ENCODE measurements around the gene AADAC. TPM values are rescaled to one million over a fixed set of nuclear protein-coding genes. Genes with fewer than 3 reads are reported as not detected.

The AADAC gene
- polyA plus RNA-seq, 1 of the 3 experiments (the other 2 are of a cell fraction) = 1.2 TPM

DNA sequence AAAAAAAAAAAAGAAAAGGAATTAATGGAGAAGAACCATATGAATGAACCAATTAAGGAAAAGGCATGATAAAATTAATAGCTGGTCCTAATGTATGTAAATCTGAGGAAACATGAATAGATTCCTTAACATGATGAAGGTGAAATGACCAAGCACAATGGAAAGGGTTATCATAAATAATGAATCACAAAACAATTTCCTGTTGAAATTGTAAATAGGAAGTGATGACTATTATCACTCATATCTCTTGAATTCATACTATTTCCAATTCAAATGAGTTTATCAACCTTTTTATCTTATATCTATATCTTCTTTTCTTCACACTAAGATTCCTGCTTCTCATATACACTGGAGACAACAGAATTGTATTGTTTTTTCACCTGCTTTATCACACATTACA, 48.2 kb upstream of the AADAC start:
- Histone ChIP-seq H2AFZ (ENCODE audit: low read depth) (no peak overlapping the region), H3F3A (replicated peaks; ENCODE audit: insufficient read depth) (peaks cover 11% of the 10 kb centered on the region), H3K9ac (no peak overlapping the region), H3K9me3 (no peaks in the 10 kb centered on the region), H3K36me3 (replicated peaks in 1 of 2; ENCODE audit: control insufficient read depth in 1 of 2, insufficient read depth in 2 of 2, low read length in 1 of 2) (peaks cover 2 to 7% of the 10 kb centered on the region in 2 experiments), H3K4me3 (ENCODE audit: low read depth in 2 of 2, low read length in 1 of 2) (no peak overlapping the region), H3K27ac (ENCODE audit: low read depth in 2 of 2, low read length in 1 of 2) (peak overlapping the region in 1 of 2 experiments; percentile 84; a peak in 2 of 4 replicates), H3K79me2 (ENCODE audit: insufficient read depth) (peaks cover 32% of the 10 kb centered on the region), H3K27me3 (ENCODE audit: insufficient read depth) (no peaks in the 10 kb centered on the region), H4K20me1 (ENCODE audit: insufficient read depth) (no peaks in the 10 kb centered on the region), H3K4me2 (no peak overlapping the region; the same call in 1 of the 2 replicates), H3K9me2 (no peaks in the 10 kb centered on the region), H3K4me1 (ENCODE audit: control insufficient read depth in 1 of 2, insufficient read depth in 2 of 2, low read depth in 1 of 2, low read length in 1 of 2) (peaks cover 0 to 20% of the 10 kb centered on the region in 2 experiments; a peak in 2 of 4 replicates)
- CTCF ChIA-PET = no interaction called here
- DNase-seq = no peak
- POLR2A ChIA-PET = no interaction called here
- TF ChIP-seq POLR2AphosphoS5 (IDR thresholded peaks at IDR 0.05; ENCODE audit: low read depth, low read length) = no peak
- TF ChIP-seq IRF3 (IDR thresholded peaks at IDR 0.05; ENCODE audit: low read depth, low read length) = no peak
- TF ChIP-seq EZH2phosphoT487 (IDR thresholded peaks at IDR 0.05; ENCODE audit: borderline replicate concordance, low read depth) = no peak
- TF ChIP-seq NRF1 (IDR thresholded peaks at IDR 0.05; ENCODE audit: low read depth, low read length) = no peak

GRCh38 chr3:151766454-151766853, 47.5 kb upstream of the AADAC start:
- H3K4me1 ChIP-seq (ENCODE audit: control insufficient read depth in 1 of 2, insufficient read depth in 2 of 2, low read depth in 1 of 2, low read length in 1 of 2) = peaks cover 0 to 23% of the 10 kb centered on the region in 2 experiments; a peak in 2 of 4 replicates
- H4K20me1 ChIP-seq (ENCODE audit: insufficient read depth) = no peaks in the 10 kb centered on the region
- H3K79me2 ChIP-seq (ENCODE audit: insufficient read depth) = peaks cover 35% of the 10 kb centered on the region
- H3K9ac ChIP-seq = peak overlapping the region; percentile 28; the same call in 1 of the 2 replicates
- H3F3A ChIP-seq (replicated peaks; ENCODE audit: insufficient read depth) = peaks cover 11% of the 10 kb centered on the region
- no peaks in the 10 kb centered on the region for H3K9me2 ChIP-seq
- no peak overlapping the region for H3K4me3 ChIP-seq (ENCODE audit: low read depth in 2 of 2, low read length in 1 of 2)
- no peak for DNase-seq
- POLR2A ChIA-PET = no interaction called here
- H2AFZ ChIP-seq (ENCODE audit: low read depth) = no peak overlapping the region
- peaks cover 2 to 7% of the 10 kb centered on the region in 2 experiments for H3K36me3 ChIP-seq (replicated peaks in 1 of 2; ENCODE audit: control insufficient read depth in 1 of 2, insufficient read depth in 2 of 2, low read length in 1 of 2)
- H3K4me2 ChIP-seq = 0 out of 2 replicates have a peak overlapping the region, but pooled peaks have one; percentile 31
- H3K27ac ChIP-seq (ENCODE audit: low read depth in 2 of 2, low read length in 1 of 2) = peak overlapping the region in 1 of 2 experiments; percentile 84; a peak in 2 of 4 replicates
- no peaks in the 10 kb centered on the region for H3K27me3 ChIP-seq (ENCODE audit: insufficient read depth)
- 22% methylated on average over 2 of the region's 2 CpGs for WGBS (ENCODE audit: low lambda C conversion rate)
- CTCF ChIA-PET = no interaction called here
- no peaks in the 10 kb centered on the region for H3K9me3 ChIP-seq
- peak; percentile 43 for TF ChIP-seq PBX3 (IDR thresholded peaks at IDR 0.05)
- TF ChIP-seq TAF1 (IDR thresholded peaks at IDR 0.05; ENCODE audit: borderline replicate concordance, low read depth, low read length) = no peak
- TF ChIP-seq EP300 (IDR thresholded peaks at IDR 0.05; ENCODE audit: borderline replicate concordance in 1 of 2, low read depth in 1 of 2, low read length in 1 of 2) = peak in 1 of 2 experiments; percentile 46; a peak in 1 of 4 replicates
- TF ChIP-seq JUND (IDR thresholded peaks at IDR 0.05) = peak; percentile 5; the same call in 1 of the 2 replicates
- no peak for TF ChIP-seq MXI1 (IDR thresholded peaks at IDR 0.05; ENCODE audit: low read depth, low read length)
- peak; percentile 8 for TF ChIP-seq TCF12 (IDR thresholded peaks at IDR 0.05)
- TF ChIP-seq FOSL2 (IDR thresholded peaks at IDR 0.05; ENCODE audit: borderline replicate concordance, low read depth) = peak; percentile 52; the same call in 1 of the 2 replicates
- no peak for TF ChIP-seq RAD21 (IDR thresholded peaks at IDR 0.05; ENCODE audit: low read length)
- TF ChIP-seq, protein P1, sequence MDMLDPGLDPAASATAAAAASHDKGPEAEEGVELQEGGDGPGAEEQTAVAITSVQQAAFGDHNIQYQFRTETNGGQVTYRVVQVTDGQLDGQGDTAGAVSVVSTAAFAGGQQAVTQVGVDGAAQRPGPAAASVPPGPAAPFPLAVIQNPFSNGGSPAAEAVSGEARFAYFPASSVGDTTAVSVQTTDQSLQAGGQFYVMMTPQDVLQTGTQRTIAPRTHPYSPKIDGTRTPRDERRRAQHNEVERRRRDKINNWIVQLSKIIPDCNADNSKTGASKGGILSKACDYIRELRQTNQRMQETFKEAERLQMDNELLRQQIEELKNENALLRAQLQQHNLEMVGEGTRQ (IDR thresholded peaks at IDR 0.05; ENCODE audit: borderline replicate concordance, low read depth, low read length) = no peak

All from SK-N-SH (cell line).